Thyroid gland (tissue), 4 donors: ENCODE measurements around the gene SYT1.

Experiments
- CTCF ChIP-seq, 6 experiments: fragments of 200-600 bp in 3 of 6; fragments of 450-650 bp in 3 of 6; sonication (generic) in 3 of 6; IDR thresholded peaks; one replicate each; pipeline ENCODE4 v1.5.1; 2016 to 2019; ENCODE audit warnings: antibody characterized with exemption in 6 of 6, mild to moderate bottlenecking in 2 of 6, inconsistent platforms in 1 of 6, moderate library complexity in 1 of 6
- POLR2A ChIP-seq, 2 donors: fragments of 450-650 bp; IDR thresholded peaks; one replicate each; pipeline ENCODE4 v1.6.1; 2017; ENCODE audit warnings: antibody characterized with exemption in 2 of 2, mild to moderate bottlenecking in 2 of 2, moderate library complexity in 1 of 2

DNA sequence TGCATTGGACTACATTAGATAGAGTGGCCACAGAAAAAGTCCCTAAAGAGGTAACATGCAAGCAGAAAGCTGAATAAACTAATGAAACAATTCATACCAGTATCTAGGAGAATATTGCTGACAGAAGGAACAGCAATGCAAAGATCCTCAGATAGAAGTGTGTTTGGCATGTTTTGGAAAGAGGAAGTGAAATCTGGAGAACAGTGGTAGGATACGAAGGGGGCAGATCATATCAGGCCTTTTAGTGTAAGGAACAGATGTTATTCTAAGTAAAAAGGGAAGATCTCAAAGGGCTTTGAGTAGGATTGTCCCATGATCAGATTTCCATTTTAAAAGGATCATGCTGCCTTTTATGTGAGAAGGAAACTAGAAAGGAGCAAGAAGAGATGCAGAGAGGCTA, 483.3 kb downstream of the SYT1 start:
- TF ChIP-seq CTCF (IDR thresholded peaks at IDR 0.05) (no peak), POLR2A (IDR thresholded peaks at IDR 0.05) (no peak)
